Measurements from ENCODE around the gene ST7. TPM values are rescaled to one million over a fixed set of nuclear protein-coding genes. Genes with fewer than 3 reads are reported as not detected.

The ST7 gene
- total RNA-seq, 1 experiment from 2014 or later: 26.8 TPM

DNA sequence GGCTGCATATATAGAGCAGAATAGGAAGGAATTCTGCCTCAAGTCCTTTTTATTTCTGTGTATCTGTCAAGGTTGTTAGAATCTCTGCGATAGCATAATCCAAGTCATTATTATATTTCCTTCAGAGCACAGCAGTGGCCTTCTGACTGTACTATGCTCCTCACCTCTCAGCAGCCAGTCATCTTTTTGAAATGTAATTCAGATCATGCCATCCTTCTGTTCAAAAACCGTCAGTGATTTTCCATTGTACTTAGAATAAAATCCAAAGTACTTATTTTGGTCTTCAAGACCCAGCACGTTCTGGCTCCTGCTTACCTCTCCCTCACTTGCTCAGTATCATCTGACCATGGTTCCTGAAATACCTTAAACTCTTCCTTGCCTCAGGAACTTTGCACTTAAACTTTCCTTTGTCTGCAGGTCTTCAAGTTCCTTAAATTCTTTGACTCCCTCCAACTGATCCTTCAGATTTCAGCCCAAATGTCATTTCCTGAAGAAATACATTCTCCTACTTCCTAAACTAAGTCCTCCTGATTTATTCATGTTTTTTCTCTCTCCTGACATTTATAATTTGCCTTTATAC, 112.4 kb downstream of the ST7 start:
- DNase-seq (ENCODE audit: low read depth): no peak

DNA sequence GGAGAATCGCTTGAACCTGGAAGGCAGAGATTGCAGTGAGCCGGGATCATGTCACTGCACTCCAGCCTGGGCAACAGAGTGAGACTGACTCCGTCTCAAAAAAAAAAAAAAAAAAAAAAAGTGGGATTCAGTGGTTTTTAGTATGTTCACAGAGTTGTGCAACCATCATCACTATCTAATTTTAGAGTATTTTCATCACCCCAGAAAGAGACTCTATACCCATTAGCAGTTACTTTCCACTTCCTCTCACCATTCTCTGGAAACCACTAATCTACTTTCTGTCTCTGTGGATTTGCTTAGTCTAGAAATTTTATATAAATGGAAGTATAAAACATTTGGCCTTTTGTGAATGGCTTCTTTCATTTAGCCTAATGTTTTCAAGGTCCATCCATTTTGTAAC, 113.4 kb downstream of the ST7 start:
- DNase-seq (ENCODE audit: low read depth): no peak

DNA sequence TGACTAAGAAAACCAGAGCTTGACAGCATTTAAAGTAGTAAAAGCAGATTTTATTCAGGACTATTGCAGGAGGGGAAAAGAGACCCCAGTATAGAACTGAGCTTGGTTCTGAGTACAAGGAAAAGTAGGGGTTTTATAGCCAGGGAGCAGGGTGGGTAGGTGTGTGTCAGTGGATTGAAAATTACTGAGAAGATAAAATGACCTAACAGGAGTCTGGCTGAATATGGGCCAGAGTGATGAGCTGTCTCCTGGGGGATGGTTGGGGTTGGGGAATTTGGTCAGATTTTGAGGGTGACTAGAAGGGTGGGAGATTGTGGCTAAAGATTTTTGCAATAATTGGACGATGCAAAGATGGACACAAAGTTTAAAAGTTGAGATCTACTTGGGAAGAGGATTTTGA, 114.0 kb downstream of the ST7 start:
- no peak for DNase-seq (ENCODE audit: low read depth)

DNA sequence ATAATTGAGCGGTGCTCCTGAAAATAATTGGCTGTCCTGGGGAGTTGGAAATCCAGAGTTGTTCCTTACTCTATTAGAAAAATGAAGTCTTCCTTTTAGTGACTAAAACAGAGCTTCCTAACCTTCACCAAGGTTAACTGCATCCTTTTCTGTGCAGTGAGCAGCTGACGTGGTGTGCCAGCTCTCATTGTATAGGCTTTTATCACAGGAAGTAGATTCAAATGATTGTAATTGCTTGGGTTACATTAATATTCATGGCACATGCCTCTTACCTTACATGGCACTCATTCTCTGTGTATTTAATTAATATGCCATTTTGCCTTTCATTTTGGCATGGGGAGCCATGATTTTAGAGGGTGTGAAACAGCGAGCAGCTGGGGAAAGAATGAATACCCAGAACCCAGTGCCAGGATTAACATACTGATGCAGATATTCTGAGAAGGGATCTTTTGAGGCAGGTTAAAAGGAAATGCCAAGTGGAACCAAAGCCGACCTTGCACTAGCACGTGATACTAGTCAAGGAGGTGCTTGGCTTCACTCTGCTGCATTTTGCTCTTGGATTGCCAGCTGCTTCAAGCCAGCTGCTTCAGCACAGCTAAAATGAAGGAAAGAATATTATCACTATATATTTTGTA, 115.3 kb downstream of the ST7 start:
- DNase-seq (ENCODE audit: low read depth): no peak

GRCh38 chr7:117069379-117069778, 116.1 kb downstream of the ST7 start:
- DNase-seq (ENCODE audit: low read depth): no peak

DNA sequence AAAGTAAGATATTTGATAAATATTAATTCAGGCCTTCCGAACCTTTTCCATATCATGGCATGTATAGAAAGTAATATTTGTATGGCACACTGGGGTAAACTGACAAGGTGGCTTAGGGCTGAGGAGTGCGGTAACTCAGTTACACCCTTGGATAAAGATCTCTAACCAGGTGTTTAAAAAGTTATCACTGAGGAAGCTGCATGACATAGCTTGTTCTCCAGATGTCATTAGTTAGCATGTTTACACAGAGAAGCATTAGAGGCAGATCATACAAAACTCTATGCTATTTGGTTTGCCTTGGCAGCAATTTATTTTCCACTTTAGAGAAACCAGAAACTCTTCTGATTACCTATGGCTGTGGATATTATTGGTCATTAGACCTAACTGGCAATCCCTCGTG, 118.2 kb downstream of the ST7 start:
- no peak for DNase-seq (ENCODE audit: low read depth)

DNA sequence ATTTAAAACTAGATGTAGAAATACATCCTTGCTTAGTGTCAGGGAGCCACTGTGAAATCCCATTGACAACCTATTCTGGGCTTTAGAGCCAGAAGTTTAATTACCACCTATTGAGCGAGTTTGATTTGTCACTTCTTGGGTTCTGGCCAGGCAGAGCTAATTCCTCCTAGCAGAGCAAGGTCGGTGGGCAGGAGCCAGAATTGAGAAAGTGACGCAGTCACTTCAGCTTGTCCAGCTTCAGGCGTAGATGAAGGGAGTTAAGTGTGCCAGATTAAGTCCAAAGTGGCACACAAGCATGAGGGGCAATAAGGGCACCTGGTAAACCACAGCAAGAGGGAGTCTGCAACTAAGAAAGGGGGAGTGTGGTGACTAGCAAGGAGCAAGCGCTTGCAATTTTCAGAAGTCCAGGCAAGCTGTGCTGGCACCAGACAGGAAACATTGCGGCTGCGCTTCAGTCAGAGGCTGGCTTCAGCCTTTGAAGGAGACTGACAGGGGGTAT, 119.4 kb downstream of the ST7 start:
- DNase-seq (ENCODE audit: low read depth): peak; percentile 37

- no peak for DNase-seq (ENCODE audit: low read depth)
These were observed 121.1 kb downstream of the ST7 start for GRCh38 chr7:117074378-117074777.

GRCh38 chr7:117075934-117076333, 122.6 kb downstream of the ST7 start:
- no peak for DNase-seq (ENCODE audit: low read depth)

DNA sequence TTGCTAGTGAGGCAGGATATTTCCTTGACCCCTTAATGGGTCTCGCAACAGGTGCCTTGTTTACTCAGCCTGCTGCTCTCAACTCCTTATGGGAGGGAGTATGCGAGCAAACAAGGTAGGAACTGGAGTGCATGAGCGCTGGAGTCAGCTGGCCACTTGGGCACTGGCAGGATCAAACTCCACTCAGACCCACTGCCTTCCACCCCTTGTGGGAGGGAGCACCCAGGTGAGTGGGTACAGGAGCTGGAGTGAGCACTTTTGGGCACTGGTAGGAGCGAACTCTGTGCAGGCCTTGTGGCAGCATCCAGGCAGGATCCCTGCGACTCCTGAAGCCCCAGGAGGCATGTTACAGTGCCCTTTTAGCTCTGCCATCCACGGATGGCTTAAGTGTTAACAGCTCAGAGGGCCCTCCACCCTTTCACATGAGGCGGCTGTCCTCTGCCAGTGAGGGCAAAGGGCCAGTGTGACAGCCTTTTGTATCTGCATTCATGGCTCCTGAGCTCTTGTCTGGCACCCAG, 123.2 kb downstream of the ST7 start:
- DNase-seq (ENCODE audit: low read depth): no peak

GRCh38 chr7:117077658-117078057, 124.4 kb downstream of the ST7 start:
- no peak for DNase-seq (ENCODE audit: low read depth)

DNA sequence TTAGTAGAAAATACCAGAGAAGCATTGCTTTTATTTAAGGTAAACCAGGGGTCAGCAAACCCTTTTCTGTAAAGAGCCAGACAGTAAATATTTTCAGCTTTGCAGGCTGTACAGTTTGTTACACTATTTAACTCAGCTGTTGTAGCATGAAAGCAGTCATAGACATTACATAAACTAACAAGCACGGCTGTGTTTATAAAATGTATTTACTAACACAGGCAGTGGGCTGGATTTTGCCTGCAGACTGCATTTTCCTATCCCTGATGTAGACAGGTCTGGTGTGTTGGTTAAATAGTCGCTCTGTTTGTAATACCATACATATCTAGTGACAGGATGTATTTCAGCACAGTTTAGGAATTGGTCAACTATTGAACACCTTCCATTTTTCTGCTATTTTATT, 129.3 kb downstream of the ST7 start:
- DNase-seq (ENCODE audit: low read depth): no peak

GRCh38 chr7:117083648-117084047, 130.3 kb downstream of the ST7 start:
- no peak for DNase-seq (ENCODE audit: low read depth)

- no peak for DNase-seq (ENCODE audit: low read depth)
These were observed 131.0 kb downstream of the ST7 start for GRCh38 chr7:117084286-117084685.

DNA sequence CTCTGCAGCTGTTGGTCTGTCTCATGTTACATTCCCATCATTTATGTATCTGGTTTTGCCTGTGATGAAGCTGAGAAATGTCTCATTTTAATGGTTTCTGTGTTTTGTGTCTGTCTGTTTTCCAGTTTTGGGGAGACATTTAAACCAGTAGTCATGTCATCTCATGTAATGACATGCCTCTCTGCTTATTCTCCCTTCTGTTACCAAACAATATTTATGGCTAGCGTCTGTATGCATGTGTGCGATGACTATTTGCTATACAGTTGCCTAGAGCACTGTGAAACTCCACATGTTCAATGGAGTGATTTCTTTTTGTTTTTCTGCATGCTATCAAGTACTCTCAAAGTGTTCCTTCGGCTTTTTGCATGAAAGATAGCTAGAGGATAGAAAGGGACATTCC, 132.0 kb downstream of the ST7 start:
- DNase-seq (ENCODE audit: low read depth): no peak

DNA sequence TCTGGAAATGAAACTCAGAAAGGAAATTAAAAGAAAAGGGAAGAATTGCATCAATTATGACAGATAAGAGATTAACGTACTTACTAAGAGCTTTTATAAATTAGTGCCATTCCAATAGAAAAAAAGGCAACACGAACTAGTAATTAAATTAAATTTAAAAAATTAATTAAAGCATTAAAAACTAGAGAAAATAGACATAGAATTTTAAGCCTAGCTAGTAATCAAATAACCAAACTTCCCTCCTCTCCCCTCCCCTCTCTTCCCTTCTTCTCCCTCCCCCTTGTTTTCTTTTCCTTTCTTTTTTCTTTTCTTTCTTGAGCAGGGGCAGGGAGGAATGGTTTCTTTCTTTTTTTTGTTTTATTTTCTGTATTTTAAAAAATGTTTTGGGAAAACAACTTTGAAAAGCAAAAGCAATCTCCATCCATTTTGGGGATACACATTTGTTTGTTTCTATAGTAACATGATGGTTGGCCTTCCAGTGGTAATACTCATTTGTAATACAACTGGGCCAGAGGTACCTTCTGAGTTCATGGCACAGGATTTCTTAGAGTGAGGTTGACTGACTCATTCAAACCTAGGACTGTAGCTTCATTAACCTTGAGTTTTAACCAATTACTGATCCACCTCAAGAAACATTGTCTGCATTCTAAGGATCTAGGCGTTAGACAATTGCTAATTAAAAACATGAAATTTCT, 132.6 kb downstream of the ST7 start:
- DNase-seq (ENCODE audit: low read depth): peak; percentile 56

GRCh38 chr7:117086788-117087187, 133.5 kb downstream of the ST7 start:
- DNase-seq (ENCODE audit: low read depth): peak; percentile 53

DNA sequence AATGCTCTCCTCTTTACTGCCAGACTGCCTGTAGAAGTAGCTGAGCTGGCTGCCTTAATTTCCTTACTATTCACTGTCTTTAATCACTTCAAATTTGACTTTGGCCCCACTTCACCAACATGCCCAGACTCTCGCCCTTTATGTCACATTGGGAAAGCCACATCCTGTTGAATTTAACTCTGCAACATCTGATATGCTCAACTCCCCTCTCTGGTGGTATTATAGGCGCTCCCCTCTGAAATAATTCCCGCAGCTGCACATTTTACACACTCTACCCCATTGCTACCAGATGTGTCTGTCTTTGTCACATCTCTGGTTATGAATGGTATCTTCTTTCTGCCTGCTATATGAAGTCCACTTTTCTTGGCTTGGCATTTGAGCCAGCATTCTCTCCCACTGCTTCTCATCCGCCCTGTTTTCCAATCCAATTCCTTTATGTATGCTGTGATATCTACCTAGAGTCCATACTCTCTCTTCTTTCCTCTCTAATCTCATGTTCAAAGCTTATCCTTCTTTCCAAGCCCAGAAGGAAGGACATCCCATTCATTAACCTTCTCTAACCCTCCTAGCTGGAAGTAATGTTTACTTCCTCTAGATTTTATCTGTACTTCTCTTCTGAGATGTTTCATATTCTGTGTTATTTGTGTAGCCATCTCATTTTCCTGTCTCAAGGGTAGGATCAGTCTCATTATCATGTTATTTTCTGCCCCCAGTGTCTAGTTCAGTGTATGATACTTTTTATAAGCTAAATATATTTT, 134.5 kb downstream of the ST7 start:
- DNase-seq (ENCODE audit: low read depth): peak; percentile 76

- no peak for DNase-seq (ENCODE audit: low read depth)
These were observed 135.4 kb downstream of the ST7 start for GRCh38 chr7:117088623-117089194.

- no peak for DNase-seq (ENCODE audit: low read depth)
These were observed 137.5 kb downstream of the ST7 start for GRCh38 chr7:117090791-117091190.

DNA sequence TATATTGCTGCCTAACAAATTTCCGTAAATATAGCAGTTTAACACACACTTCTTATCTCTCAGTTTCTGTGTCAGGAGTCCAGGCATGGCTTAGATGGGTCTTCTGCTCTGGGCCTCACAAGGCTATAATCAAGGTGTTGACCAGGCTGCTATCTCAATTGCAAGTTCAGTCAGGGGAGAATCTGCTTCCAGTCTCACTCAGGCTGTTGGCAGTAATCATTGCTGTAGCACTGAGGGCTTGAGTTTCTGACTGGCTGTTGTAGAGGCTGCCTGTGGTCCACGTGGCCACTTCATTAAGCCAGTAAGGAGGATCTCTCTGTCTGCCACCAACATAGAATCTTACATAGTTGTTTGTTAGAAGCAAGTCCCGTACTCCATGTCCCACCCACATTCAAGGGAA, 138.4 kb downstream of the ST7 start:
- DNase-seq (ENCODE audit: low read depth): peak; percentile 15

DNA sequence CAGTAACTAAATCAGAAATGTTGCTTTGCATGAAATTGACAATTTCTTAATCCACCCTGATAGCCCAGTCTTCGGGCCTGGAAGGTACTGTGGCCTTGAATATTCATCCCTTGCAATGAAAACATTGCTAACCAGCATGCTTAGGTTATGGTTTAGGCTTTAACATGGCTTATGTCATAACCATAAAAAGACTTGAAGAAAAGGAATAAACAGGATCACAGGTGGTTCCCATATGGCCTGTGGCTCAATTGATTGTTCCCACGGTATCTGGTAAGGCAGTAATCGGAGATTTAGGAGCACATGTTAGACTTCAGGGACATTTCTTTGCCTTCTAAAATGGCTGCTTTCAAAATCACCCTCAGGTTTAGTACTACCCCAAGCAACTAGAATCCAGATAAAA, 139.5 kb downstream of the ST7 start:
- DNase-seq (ENCODE audit: low read depth): peak; percentile 34
